ENCODE data around the gene SIL1. TPM values are rescaled to one million over a fixed set of nuclear protein-coding genes. Genes with fewer than 3 reads are reported as not detected.

Gene SIL1
- total and polyA plus RNA-seq, 2 of the 13 experiments (the other 11 are each of a cell fraction or from before 2014, with no cell fraction given) = 26.0 to 30.0 TPM

DNA sequence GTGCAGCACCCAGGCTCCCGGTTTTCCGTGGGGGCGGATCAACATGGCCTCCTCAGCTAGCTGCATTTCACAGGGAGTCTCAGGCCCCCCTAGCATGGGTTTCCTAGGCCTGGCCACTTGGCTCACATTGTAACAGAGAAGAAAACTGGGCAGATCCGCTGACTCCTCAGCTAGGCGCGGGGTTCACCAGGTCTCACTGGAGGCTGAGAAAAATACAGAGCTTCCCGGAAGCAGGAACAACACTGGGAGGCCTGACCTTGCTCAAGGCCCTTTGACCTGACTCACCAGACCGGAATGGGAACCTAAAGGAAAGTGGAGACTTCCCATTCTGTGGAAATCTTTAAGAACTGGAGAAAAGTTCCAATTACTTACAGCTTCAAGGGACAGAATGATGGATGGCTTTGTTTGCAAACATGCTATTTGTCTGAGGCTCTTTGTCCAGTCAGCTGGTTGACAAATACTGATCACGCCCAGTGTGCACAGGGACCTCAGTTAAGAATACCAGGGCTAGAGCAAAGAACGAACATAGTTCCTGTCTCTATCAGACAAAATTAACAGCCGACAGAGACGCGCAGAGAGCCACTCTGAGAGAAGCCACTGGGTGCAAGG lies 234.3 kb downstream of the SIL1 start (continued):
- TF ChIP-seq, protein P1, sequence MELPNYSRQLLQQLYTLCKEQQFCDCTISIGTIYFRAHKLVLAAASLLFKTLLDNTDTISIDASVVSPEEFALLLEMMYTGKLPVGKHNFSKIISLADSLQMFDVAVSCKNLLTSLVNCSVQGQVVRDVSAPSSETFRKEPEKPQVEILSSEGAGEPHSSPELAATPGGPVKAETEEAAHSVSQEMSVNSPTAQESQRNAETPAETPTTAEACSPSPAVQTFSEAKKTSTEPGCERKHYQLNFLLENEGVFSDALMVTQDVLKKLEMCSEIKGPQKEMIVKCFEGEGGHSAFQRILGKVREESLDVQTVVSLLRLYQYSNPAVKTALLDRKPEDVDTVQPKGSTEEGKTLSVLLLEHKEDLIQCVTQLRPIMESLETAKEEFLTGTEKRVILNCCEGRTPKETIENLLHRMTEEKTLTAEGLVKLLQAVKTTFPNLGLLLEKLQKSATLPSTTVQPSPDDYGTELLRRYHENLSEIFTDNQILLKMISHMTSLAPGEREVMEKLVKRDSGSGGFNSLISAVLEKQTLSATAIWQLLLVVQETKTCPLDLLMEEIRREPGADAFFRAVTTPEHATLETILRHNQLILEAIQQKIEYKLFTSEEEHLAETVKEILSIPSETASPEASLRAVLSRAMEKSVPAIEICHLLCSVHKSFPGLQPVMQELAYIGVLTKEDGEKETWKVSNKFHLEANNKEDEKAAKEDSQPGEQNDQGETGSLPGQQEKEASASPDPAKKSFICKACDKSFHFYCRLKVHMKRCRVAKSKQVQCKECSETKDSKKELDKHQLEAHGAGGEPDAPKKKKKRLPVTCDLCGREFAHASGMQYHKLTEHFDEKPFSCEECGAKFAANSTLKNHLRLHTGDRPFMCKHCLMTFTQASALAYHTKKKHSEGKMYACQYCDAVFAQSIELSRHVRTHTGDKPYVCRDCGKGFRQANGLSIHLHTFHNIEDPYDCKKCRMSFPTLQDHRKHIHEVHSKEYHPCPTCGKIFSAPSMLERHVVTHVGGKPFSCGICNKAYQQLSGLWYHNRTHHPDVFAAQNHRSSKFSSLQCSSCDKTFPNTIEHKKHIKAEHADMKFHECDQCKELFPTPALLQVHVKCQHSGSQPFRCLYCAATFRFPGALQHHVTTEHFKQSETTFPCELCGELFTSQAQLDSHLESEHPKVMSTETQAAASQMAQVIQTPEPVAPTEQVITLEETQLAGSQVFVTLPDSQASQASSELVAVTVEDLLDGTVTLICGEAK (IDR thresholded peaks at IDR 0.05) = no peak
- TF ChIP-seq, protein P1 (CRISPR knock-in tag; IDR thresholded peaks at IDR 0.05) = no peak
- TF ChIP-seq, protein P2, sequence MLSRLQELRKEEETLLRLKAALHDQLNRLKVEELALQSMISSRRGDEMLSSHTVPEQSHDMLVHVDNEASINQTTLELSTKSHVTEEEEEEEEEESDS (CRISPR knock-in tag; IDR thresholded peaks at IDR 0.05; ENCODE audit: borderline replicate concordance) = no peak
- TF ChIP-seq, protein P3, sequence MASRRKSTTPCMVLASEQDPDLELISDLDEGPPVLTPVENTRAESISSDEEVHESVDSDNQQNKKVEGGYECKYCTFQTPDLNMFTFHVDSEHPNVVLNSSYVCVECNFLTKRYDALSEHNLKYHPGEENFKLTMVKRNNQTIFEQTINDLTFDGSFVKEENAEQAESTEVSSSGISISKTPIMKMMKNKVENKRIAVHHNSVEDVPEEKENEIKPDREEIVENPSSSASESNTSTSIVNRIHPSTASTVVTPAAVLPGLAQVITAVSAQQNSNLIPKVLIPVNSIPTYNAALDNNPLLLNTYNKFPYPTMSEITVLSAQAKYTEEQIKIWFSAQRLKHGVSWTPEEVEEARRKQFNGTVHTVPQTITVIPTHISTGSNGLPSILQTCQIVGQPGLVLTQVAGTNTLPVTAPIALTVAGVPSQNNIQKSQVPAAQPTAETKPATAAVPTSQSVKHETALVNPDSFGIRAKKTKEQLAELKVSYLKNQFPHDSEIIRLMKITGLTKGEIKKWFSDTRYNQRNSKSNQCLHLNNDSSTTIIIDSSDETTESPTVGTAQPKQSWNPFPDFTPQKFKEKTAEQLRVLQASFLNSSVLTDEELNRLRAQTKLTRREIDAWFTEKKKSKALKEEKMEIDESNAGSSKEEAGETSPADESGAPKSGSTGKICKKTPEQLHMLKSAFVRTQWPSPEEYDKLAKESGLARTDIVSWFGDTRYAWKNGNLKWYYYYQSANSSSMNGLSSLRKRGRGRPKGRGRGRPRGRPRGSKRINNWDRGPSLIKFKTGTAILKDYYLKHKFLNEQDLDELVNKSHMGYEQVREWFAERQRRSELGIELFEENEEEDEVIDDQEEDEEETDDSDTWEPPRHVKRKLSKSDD (CRISPR knock-in tag; IDR thresholded peaks at IDR 0.05; ENCODE audit: low read depth) = no peak
- no peak for TF ChIP-seq ZNF879 (CRISPR knock-in tag; IDR thresholded peaks at IDR 0.05)
- peak; percentile 34; the same call in 1 of the 2 replicates for TF ChIP-seq MIXL1 (CRISPR knock-in tag; IDR thresholded peaks at IDR 0.05)
- TF ChIP-seq PBX2 (CRISPR knock-in tag; IDR thresholded peaks at IDR 0.05) = peak; percentile 53; the same call in 1 of the 2 replicates
- TF ChIP-seq ZSCAN25 (CRISPR knock-in tag; IDR thresholded peaks at IDR 0.05) = no peak
- TF ChIP-seq, protein P4, sequence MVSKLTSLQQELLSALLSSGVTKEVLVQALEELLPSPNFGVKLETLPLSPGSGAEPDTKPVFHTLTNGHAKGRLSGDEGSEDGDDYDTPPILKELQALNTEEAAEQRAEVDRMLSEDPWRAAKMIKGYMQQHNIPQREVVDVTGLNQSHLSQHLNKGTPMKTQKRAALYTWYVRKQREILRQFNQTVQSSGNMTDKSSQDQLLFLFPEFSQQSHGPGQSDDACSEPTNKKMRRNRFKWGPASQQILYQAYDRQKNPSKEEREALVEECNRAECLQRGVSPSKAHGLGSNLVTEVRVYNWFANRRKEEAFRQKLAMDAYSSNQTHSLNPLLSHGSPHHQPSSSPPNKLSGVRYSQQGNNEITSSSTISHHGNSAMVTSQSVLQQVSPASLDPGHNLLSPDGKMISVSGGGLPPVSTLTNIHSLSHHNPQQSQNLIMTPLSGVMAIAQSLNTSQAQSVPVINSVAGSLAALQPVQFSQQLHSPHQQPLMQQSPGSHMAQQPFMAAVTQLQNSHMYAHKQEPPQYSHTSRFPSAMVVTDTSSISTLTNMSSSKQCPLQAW (CRISPR knock-in tag; IDR thresholded peaks at IDR 0.05) = no peak
- TF ChIP-seq HNRNPH1 (optimal IDR thresholded peaks at IDR 0.05; ENCODE audit: low read depth, low read length) = no peak
- TF ChIP-seq, protein P5, sequence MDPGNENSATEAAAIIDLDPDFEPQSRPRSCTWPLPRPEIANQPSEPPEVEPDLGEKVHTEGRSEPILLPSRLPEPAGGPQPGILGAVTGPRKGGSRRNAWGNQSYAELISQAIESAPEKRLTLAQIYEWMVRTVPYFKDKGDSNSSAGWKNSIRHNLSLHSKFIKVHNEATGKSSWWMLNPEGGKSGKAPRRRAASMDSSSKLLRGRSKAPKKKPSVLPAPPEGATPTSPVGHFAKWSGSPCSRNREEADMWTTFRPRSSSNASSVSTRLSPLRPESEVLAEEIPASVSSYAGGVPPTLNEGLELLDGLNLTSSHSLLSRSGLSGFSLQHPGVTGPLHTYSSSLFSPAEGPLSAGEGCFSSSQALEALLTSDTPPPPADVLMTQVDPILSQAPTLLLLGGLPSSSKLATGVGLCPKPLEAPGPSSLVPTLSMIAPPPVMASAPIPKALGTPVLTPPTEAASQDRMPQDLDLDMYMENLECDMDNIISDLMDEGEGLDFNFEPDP (CRISPR knock-in tag; conservative IDR thresholded peaks at IDR 0.05) = no peak
- no peak for TF ChIP-seq ZNF761 (CRISPR knock-in tag; conservative IDR thresholded peaks at IDR 0.05)
